ENCODE results near the gene STK32B.
A peak's percentile ranks its signal among the peaks of the same experiment; 100 is the strongest.
"Not testable (repeated sequence)": the region's sequence is repeated elsewhere in the genome, so short reads cannot be mapped to it uniquely, and the experiment has no call there.

Gene STK32B

DNA sequence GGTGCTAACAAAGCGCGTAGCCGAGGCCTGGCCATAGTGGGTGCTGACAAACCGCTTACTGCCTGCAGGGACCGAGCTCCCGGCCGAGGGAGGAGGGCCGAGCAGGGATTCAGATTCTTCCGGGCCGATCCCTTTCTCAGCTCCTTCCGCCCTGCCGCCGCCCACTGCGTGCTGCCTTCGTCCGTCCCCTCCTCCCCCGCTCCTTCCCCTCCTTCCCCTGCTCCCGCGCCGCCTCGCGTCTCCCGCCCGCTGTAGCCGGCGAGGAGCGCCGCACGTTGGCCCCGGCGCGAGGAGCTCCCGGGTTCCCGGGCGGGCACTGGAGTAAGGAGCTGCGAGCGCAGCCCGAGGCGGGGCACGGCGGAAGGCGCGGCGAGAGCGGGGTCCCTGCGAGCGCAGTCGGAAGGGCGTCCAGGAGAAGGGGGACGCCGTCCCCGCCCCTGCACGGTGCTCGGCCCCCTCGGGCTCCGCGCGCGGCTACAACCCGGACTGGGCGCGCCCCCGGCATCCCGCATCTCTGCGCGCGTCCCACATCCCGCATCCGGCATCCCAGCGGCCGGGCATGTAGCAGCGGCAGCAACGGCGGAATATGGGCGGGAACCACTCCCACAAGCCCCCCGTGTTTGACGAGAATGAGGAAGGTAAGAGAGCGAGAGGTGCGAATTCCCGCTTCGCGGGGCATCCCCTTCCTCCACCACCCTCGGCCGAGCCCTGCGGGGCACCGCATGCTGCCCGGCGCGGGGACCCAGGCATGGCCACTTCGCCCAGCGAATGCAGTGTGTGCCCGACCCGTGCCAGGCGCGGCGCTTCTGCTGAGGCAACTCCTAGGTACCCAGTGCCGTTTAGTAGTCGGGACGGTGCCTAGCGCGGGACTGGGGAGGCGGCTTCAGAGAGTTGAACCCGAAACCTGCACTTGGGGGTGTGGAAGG is at the start of gene STK32B:
Gene STK32B (plus strand): TSS at position 203 of the 926 bp plus-strand sequence.
- no peak for DNase-seq

GRCh38 chr4:5001641-5002040 is 49.6 kb upstream of the STK32B start:
- DNase-seq: peak; percentile 35

DNA sequence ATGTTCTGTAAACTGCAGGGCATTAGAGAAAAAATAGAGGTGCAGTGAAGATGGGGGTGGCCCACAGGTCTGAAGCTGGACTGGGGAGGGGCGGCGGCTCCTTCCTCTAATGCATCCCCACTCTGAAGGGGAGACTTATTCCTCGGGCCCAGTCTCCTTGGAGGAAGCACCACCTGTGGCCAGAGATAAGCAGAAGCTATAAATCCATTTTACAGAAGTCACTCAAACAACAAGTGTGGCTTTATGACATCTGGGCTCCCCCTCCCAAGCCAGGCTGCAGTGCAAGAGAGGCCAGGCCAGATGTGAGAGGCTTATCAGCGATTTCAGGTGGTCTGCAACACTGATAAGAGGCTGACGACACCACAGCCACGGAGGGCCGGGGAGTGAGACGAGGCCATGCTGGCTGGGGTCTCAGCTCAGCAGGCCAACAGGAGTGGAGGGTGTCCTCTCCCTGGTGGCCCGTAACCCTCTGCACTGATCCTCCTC is 47.9 kb upstream of the STK32B start:
- DNase-seq: peak; percentile 90

DNA sequence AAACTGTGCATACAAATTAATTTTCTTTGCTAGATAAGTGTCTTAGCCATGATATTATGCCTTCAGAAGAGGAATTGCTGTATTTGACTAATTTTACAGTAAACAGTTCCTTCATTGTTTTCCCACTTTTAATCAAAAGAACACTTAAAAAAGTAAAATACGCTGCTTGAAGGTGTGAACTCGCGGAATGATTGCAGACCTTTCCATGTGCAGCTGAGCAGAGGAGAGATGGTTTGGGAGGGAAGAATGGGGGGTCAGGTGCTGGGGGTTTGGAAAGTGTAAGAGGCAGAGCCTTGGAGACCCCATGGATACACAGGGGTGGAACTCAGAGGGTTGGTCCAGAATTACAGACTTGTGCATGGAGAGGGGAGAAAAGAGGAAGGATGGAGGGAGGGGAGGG is 47.4 kb upstream of the STK32B start:
- no peak for DNase-seq

GRCh38 chr4:5004496-5004895 is 46.8 kb upstream of the STK32B start:
- no peak for DNase-seq

GRCh38 chr4:5006932-5007331 is 44.3 kb upstream of the STK32B start:
- not testable (repeated sequence) for DNase-seq

DNA sequence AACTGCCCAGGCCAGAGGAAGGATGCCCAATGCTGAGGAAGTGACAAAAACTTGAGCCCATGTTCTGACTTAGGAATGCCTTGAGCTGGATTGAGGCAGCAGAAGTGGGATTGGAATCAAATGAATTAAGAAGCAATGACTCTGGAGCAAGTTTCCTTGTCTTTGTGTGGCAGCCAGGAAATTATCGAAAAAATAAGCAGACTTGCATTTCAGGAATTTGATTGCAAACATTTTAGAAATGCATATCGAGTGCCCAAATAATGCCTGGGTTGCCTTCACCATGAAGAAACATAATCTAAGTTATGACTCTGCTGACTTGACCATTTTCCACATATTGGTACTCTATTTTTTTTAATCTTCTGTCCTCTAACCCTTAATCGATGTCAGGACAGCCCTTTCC is 41.5 kb upstream of the STK32B start:
- DNase-seq: no peak

GRCh38 chr4:5010984-5011383 is 40.3 kb upstream of the STK32B start:
- DNase-seq: no peak

GRCh38 chr4:5012244-5012898 is 38.9 kb upstream of the STK32B start:
- DNase-seq: no peak

DNA sequence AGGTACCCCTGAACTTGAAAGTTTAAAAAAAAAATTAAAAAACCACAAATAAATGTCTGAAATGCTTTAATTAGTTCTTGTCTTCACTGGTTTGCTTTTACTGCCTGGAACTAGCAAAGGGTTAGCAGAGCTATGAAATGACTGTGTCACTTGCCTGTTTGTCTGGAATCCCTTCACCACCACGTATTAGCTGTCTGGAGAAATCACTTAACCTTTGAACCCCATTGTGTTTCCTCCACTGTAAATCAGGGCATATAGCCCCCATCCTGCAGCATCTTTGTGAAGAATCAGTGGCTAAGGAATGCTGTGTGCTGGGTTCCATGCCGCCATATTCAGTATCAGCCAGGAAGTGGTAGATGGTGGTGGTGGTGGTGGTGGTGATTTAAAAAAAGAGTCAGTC is 38.3 kb upstream of the STK32B start:
- DNase-seq: no peak

DNA sequence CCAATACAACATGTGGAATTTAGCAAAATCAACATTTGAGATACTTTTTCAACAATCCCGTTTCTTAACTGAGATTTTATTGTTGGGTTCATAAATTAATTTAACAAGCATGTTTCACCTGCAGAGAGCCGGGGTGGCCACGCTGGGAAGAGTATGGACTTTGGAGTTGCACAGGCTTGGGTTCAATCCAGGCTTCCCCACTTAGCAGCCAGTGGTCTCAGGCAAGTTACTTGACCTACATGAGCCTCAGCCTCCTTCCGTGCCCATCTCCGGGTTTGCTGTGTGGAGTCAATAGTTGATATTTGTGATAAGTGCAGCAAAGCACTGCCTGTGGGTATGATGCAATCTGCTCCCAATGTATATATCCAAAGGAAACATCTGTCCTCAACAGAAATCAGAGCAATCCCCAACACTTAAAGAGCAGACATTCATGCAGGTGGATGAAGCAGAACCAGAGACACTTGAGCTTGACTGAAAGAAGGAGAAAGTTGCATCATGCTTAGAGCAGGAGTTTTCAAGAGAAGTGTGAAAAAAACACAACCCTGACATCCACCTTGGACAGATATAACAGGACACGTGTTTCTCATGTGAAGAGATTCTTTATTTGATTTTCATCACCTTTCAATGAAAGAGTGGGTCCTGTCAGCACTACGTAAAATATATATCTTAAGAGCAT is 37.1 kb upstream of the STK32B start:
- DNase-seq: no peak

GRCh38 chr4:5018096-5018495 is 33.2 kb upstream of the STK32B start:
- peak; percentile 25 for DNase-seq

- no peak for DNase-seq
These were observed 32.7 kb upstream of the STK32B start for GRCh38 chr4:5018603-5019002.

GRCh38 chr4:5019274-5019673 is 32.0 kb upstream of the STK32B start, which contains the start of gene CYTL1:
TSS of gene CYTL1 (minus strand) at chr4:5019458. CDS start at chr4:5019445, 13 bp downstream.
- DNase-seq: no peak

DNA sequence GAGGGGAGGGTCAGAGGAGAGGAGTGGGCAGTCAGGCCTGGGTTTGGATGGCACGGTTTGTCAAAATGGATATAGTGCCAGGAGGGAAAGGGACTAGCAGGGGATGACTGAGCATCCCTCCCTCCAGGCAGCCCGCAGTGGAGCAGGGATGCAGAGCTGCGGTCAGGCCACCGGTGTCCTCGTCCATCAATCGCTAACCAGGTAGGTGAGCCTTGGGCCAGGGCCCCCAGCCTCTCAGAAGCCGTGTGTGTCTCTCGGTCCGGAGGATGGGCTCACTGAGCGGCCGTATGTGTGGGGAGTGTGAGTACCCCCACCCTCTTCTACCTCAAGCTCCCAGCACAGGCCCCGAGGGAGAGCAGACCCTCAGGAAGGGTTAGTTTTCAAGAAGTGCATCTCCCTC is 31.5 kb upstream of the STK32B start:
- DNase-seq: no peak

- DNase-seq: no peak
These were observed 30.9 kb upstream of the STK32B start for GRCh38 chr4:5020341-5020740.

DNA sequence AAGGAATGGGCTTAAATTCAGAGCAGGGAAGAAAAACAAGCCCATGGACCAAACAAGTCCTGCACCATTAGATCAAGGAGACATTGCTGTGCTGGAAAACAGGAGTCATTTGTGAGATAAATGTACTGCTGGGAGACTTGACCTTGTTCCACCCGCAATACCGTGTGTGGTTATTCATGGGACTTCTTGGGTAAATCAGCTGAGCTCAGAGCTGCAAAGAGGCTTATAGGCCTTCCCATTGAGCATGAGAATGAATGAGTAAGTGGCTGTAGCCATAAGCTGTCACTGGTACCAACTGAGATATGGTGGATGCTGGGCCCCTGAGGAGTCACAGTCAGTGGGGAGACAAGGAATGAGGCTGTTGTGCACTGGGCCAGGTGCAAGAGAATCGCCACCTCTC is 29.7 kb upstream of the STK32B start:
- no peak for DNase-seq

DNA sequence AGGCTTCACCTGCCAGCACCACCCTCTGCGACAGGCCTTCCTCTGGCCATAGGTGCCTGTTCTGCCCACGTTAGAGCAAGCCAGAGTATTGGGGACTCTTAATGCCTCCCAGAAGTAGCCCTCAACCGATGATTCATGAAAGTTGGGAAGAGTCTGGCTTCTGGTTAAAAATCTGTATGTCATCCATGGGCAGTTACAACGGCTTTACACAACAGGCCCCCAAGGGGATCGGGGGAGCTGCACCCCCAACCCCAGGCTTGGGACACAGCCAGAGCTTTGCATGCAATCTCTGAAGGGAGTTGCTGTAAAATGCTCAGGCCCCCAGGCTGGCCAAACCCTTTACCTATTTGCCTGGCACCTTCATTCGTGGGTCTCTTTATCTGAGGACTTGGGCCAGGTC is 26.6 kb upstream of the STK32B start:
- no peak for DNase-seq

GRCh38 chr4:5026371-5026770 is 24.9 kb upstream of the STK32B start:
- DNase-seq: no peak

DNA sequence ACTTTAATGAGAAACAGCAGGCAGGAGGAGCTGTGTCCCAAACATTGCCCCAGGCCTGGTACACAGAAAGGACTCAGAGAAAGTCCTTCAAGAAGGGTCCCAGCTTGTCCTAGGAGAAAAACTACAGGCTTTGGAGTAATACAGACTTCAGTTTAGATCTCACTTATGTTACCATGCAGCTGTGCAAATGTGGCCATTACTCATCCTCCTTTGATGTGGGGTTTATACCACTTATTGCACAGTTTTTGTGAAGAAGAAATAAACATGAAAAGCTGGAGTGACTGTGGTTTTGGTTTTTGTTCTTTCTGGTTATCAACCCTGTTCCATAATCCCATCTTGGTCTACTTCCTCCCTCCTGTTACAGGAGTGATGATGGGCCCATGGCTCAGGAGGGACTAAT is 23.9 kb upstream of the STK32B start:
- peak; percentile 18 for DNase-seq

DNA sequence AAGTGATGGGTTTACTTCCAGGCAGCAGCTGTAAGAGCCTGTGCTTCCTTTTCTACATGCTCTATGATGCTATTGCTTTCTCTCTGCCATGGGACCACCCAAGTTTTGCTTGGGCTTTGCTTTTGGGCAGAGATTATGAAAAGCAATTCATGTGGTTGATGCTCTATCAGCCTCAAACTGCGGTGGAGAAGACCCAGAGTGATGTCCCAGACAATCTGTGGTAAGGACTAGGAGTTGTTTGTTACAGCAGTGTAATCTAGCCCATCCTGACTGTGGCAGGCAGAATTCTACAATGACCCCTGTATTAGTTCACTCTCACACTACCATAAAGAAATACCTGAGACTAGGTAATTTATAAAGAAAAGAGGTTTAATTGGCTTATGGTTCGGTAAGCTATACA is 22.8 kb upstream of the STK32B start:
- DNase-seq: no peak

DNA sequence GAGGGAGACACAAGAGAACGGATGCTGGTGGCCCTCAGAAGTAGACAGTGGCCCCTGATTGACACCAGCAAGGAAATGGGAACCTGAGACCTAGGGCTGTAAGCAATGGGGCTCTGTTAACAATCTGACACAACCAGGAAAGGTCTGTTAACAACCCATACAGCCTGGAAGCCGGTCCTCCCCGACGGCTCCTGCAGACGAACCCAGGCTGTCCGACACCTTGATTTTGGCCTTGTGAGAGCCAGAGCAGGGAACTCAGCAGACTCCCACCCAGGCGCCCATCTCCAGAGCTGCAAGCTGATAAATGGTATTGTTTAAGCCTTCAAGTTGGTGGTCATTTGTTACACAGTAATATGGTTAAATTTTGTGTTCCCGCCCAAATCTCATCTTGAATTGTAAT is 21.8 kb upstream of the STK32B start:
- DNase-seq: no peak

GRCh38 chr4:5030221-5030620 is 21.1 kb upstream of the STK32B start:
- no peak for DNase-seq

- no peak for DNase-seq
These were observed 20.4 kb upstream of the STK32B start for GRCh38 chr4:5030927-5031326.
